ENCODE measurements around the gene ANO9. TPM values are rescaled to one million over a fixed set of nuclear protein-coding genes. Genes with fewer than 3 reads are reported as not detected.

ANO9 gene
- total RNA-seq, 4 donors from 2014 or later: 0.11 to 0.42 (median 0.32) TPM; not detected in 1

GRCh38 chr11:383431-383830 lies 58.4 kb downstream of the ANO9 start:
- WGBS: 91% methylated on average over 12 of the region's 14 CpGs
- Histone ChIP-seq H3K9me3 (peaks cover 0 to 10% (median 0%) of the 10 kb centered on the region in 4 donors), H3K36me3 (peaks cover 0 to 5% (median 0%) of the 10 kb centered on the region in 4 donors), H3K27me3 (peaks cover 0 to 29% (median 0%) of the 10 kb centered on the region in 4 donors), H3K4me3 (no peak overlapping the region), H3K27ac (replicated peaks in 1 of 4) (no peak overlapping the region), H3K4me1 (no peaks in the 10 kb centered on the region)
- no peak for TF ChIP-seq POLR2A (IDR thresholded peaks at IDR 0.05; ENCODE audit: low read depth)
- no peak for TF ChIP-seq EP300 (IDR thresholded peaks at IDR 0.05)
- TF ChIP-seq, protein P1, sequence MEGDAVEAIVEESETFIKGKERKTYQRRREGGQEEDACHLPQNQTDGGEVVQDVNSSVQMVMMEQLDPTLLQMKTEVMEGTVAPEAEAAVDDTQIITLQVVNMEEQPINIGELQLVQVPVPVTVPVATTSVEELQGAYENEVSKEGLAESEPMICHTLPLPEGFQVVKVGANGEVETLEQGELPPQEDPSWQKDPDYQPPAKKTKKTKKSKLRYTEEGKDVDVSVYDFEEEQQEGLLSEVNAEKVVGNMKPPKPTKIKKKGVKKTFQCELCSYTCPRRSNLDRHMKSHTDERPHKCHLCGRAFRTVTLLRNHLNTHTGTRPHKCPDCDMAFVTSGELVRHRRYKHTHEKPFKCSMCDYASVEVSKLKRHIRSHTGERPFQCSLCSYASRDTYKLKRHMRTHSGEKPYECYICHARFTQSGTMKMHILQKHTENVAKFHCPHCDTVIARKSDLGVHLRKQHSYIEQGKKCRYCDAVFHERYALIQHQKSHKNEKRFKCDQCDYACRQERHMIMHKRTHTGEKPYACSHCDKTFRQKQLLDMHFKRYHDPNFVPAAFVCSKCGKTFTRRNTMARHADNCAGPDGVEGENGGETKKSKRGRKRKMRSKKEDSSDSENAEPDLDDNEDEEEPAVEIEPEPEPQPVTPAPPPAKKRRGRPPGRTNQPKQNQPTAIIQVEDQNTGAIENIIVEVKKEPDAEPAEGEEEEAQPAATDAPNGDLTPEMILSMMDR (IDR thresholded peaks at IDR 0.05): no peak
- no peak for TF ChIP-seq POLR2AphosphoS5 (IDR thresholded peaks at IDR 0.05)
- intact Hi-C loops (cut with DNase I): no loop called here
- no peak for DNase-seq (ENCODE audit: extremely low spot score)

- Histone ChIP-seq H3K36me3 (peaks cover 0 to 11% (median 0%) of the 10 kb centered on the region in 4 donors), H3K27ac (replicated peaks in 1 of 4) (no peak overlapping the region), H3K4me3 (no peak overlapping the region), H3K9me3 (peaks cover 0 to 10% (median 0%) of the 10 kb centered on the region in 4 donors), H3K4me1 (no peaks in the 10 kb centered on the region), H3K27me3 (peaks cover 0 to 29% (median 0%) of the 10 kb centered on the region in 4 donors)
- no peak for DNase-seq (ENCODE audit: extremely low spot score)
- TF ChIP-seq, protein P1 (IDR thresholded peaks at IDR 0.05): no peak
- TF ChIP-seq POLR2A (IDR thresholded peaks at IDR 0.05; ENCODE audit: low read depth): no peak
- TF ChIP-seq POLR2AphosphoS5 (IDR thresholded peaks at IDR 0.05): no peak
- WGBS: 80% methylated on average over 10 of the region's 11 CpGs
- intact Hi-C loops (cut with DNase I): no loop called here
Measured at GRCh38 chr11:382081-382629, 59.7 kb downstream of the ANO9 start.

GRCh38 chr11:381501-382072 lies 60.2 kb downstream of the ANO9 start:
- WGBS: 81% methylated on average over 4 of the region's 35 CpGs
- TF ChIP-seq, protein P1 (IDR thresholded peaks at IDR 0.05): no peak
- no peak for TF ChIP-seq POLR2AphosphoS5 (IDR thresholded peaks at IDR 0.05)
- no peak for TF ChIP-seq POLR2A (IDR thresholded peaks at IDR 0.05; ENCODE audit: low read depth)
- TF ChIP-seq EP300 (IDR thresholded peaks at IDR 0.05): no peak
- H3K4me3 ChIP-seq: no peak overlapping the region
- H3K4me1 ChIP-seq: no peaks in the 10 kb centered on the region
- intact Hi-C loops (cut with DNase I): no loop called here
- peaks cover 0 to 29% (median 0%) of the 10 kb centered on the region in 4 donors for H3K27me3 ChIP-seq
- peaks cover 0 to 14% (median 0%) of the 10 kb centered on the region in 4 donors for H3K36me3 ChIP-seq
- H3K9me3 ChIP-seq: peaks cover 0 to 6% (median 0%) of the 10 kb centered on the region in 4 donors
- no peak for DNase-seq (ENCODE audit: extremely low spot score)
- no peak overlapping the region for H3K27ac ChIP-seq (replicated peaks in 1 of 4)

- intact Hi-C loops (cut with DNase I): no loop called here
- H3K9me3 ChIP-seq: peaks cover 0 to under 1% (median 0%) of the 10 kb centered on the region in 4 donors
- peaks cover 0 to 20% (median under 1%) of the 10 kb centered on the region in 4 donors for H3K36me3 ChIP-seq
- H3K27ac ChIP-seq (replicated peaks in 1 of 4): no peak overlapping the region
- DNase-seq (ENCODE audit: extremely low spot score): no peak
- no peak for TF ChIP-seq POLR2A (IDR thresholded peaks at IDR 0.05; ENCODE audit: low read depth)
- TF ChIP-seq EP300 (IDR thresholded peaks at IDR 0.05): no peak
- TF ChIP-seq POLR2AphosphoS5 (IDR thresholded peaks at IDR 0.05): no peak
- TF ChIP-seq, protein P1 (IDR thresholded peaks at IDR 0.05): no peak
- no peak overlapping the region for H3K4me3 ChIP-seq
- peaks cover 0 to 29% (median 0%) of the 10 kb centered on the region in 4 donors for H3K27me3 ChIP-seq
- no peaks in the 10 kb centered on the region for H3K4me1 ChIP-seq
- 90% methylated on average over 13 of the region's 14 CpGs for WGBS
Measured at GRCh38 chr11:380996-381395, 60.8 kb downstream of the ANO9 start.

All from esophagus muscularis mucosa (tissue), 4 donors.